Measurements from ENCODE around the gene IL1A. TPM values are rescaled to one million over a fixed set of nuclear protein-coding genes. Genes with fewer than 3 reads are reported as not detected.

IL1A gene
- total RNA-seq, 1 donor from 2014 or later, result 0.43 TPM

DNA sequence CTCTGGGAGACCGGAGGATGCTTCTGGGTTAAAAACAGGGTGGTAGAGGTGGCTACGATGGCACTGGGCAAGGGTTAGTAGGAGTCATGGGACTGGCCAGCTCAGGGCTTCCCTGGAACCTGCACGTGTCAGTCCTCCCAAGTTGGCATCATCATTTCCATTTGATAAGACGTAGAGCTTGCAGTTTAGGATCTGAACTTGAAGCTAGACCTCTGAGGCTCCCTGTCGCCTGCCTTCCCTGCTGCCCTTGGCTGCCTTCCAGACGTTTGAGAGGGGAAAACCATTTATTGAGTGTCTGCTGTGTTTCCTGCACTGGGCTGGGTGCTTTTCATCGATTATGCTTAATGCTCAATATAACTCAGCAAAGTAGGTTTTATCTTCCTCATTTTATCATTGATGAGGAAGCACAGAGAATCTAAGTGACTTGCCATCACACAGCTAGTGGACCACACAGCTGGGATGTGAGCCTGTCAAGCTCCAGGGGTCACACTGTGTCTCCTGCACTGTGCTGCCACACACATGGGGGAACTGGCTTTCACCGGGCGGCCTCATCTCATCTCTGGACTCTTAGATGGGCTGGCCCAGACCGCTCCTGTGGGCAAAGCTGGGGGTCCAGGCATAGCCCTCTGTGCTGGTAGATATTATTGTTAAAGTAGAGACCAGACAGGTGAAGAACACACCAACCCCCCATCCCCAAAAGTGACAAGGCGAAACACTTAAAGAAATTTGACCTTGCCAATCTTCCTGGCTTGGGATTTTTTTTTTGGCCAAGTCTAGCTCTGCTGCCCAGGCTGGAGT, 55.7 kb downstream of the IL1A start:
- peaks cover 4% of the 10 kb centered on the region for H3K27me3 ChIP-seq (ENCODE audit: insufficient read depth, low read length)
- TF ChIP-seq, protein P1, sequence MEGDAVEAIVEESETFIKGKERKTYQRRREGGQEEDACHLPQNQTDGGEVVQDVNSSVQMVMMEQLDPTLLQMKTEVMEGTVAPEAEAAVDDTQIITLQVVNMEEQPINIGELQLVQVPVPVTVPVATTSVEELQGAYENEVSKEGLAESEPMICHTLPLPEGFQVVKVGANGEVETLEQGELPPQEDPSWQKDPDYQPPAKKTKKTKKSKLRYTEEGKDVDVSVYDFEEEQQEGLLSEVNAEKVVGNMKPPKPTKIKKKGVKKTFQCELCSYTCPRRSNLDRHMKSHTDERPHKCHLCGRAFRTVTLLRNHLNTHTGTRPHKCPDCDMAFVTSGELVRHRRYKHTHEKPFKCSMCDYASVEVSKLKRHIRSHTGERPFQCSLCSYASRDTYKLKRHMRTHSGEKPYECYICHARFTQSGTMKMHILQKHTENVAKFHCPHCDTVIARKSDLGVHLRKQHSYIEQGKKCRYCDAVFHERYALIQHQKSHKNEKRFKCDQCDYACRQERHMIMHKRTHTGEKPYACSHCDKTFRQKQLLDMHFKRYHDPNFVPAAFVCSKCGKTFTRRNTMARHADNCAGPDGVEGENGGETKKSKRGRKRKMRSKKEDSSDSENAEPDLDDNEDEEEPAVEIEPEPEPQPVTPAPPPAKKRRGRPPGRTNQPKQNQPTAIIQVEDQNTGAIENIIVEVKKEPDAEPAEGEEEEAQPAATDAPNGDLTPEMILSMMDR (IDR thresholded peaks at IDR 0.05; ENCODE audit: insufficient read depth, low read depth, low read length), result no peak
- no peak for TF ChIP-seq EZH2 (IDR thresholded peaks at IDR 0.05; ENCODE audit: insufficient read depth, low read length)
- Mint-ChIP-seq H3K27ac (ENCODE audit: unreplicated experiment) (no peak overlapping the region), H3K36me3 (ENCODE audit: low read depth, unreplicated experiment) (no peaks in the 10 kb centered on the region), H3K9me3 (ENCODE audit: unreplicated experiment) (no peaks in the 10 kb centered on the region), H3K4me3 (ENCODE audit: unreplicated experiment) (no peak overlapping the region), H3K4me1 (ENCODE audit: low read depth, unreplicated experiment) (peaks cover 10% of the 10 kb centered on the region), H3K27me3 (ENCODE audit: low read depth, unreplicated experiment) (peaks cover 28% of the 10 kb centered on the region)
- DNase-seq (ENCODE audit: low read depth) (no peak), FAIRE-seq (no peak)
- H3K9me3 ChIP-seq (ENCODE audit: insufficient read depth, low read depth, low read length), result no peaks in the 10 kb centered on the region
- no peak overlapping the region for H3K9ac ChIP-seq (ENCODE audit: low read length)
- H3K27ac ChIP-seq (ENCODE audit: low read depth, low read length), result no peak overlapping the region
- peaks cover 5% of the 10 kb centered on the region for H3K4me1 ChIP-seq (ENCODE audit: insufficient read depth, low read length)
- no peaks in the 10 kb centered on the region for H3K79me2 ChIP-seq (ENCODE audit: insufficient read depth, low read length)
- no peak overlapping the region for H3K4me3 ChIP-seq (ENCODE audit: insufficient read depth, low read depth, low read length)
- H2AFZ ChIP-seq (ENCODE audit: low read depth, low read length), result no peak overlapping the region
- H4K20me1 ChIP-seq (ENCODE audit: insufficient read depth, low read length), result no peaks in the 10 kb centered on the region
- no peak overlapping the region for H3K4me2 ChIP-seq (ENCODE audit: low read length)
- H3K36me3 ChIP-seq (ENCODE audit: insufficient read depth, low read length), result no peaks in the 10 kb centered on the region

DNA sequence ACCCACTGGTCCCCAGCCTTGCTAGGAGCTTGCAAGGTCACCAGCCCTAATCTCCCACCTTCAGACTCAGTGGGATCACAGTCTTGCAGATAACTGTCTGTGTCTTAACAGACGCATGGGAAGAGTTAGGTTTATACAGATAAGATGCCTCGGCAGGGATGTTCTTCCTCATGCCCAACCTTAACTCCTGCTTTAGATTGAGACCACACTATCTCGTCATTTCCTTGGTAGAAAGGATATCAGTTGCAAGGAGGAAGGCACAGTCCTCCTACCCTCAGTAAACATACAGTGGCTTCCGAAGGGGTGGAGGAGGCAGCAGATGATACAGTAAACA, 56.3 kb downstream of the IL1A start:
- Histone ChIP-seq H3K79me2 (ENCODE audit: insufficient read depth, low read length) (no peaks in the 10 kb centered on the region), H3K4me3 (ENCODE audit: insufficient read depth, low read depth, low read length) (no peak overlapping the region), H3K4me2 (ENCODE audit: low read length) (no peak overlapping the region), H3K27ac (ENCODE audit: low read depth, low read length) (no peak overlapping the region), H3K36me3 (ENCODE audit: insufficient read depth, low read length) (no peaks in the 10 kb centered on the region), H3K9me3 (ENCODE audit: insufficient read depth, low read depth, low read length) (no peaks in the 10 kb centered on the region), H2AFZ (ENCODE audit: low read depth, low read length) (no peak overlapping the region), H3K9ac (ENCODE audit: low read length) (no peak overlapping the region), H3K27me3 (ENCODE audit: insufficient read depth, low read length) (peaks cover 4% of the 10 kb centered on the region), H4K20me1 (ENCODE audit: insufficient read depth, low read length) (no peaks in the 10 kb centered on the region), H3K4me1 (ENCODE audit: insufficient read depth, low read length) (peaks cover 5% of the 10 kb centered on the region)
- TF ChIP-seq, protein P1 (IDR thresholded peaks at IDR 0.05; ENCODE audit: insufficient read depth, low read depth, low read length), result no peak
- TF ChIP-seq EZH2 (IDR thresholded peaks at IDR 0.05; ENCODE audit: insufficient read depth, low read length), result no peak
- H3K9me3 Mint-ChIP-seq (ENCODE audit: unreplicated experiment), result no peaks in the 10 kb centered on the region
- H3K4me1 Mint-ChIP-seq (ENCODE audit: low read depth, unreplicated experiment), result peaks cover 10% of the 10 kb centered on the region
- DNase-seq (ENCODE audit: low read depth) (no peak), FAIRE-seq (no peak)
- H3K27ac Mint-ChIP-seq (ENCODE audit: unreplicated experiment), result no peak overlapping the region
- H3K4me3 Mint-ChIP-seq (ENCODE audit: unreplicated experiment), result no peak overlapping the region
- H3K36me3 Mint-ChIP-seq (ENCODE audit: low read depth, unreplicated experiment), result no peaks in the 10 kb centered on the region
- peaks cover 28% of the 10 kb centered on the region for H3K27me3 Mint-ChIP-seq (ENCODE audit: low read depth, unreplicated experiment)

All from astrocyte (in vitro differentiated cells and primary cell).